H1 (cell line): ENCODE results near the gene PTPRT.

Experiments used
- ATF3 ChIP-seq: IDR thresholded peaks from 2 replicates; pipeline ENCODE4 v1.6.1; 2011; ENCODE audit warnings: low read depth, mild to moderate bottlenecking, low read length; ENCODE audit not compliant: insufficient read depth
- CTCF ChIP-seq, 3 experiments: IDR thresholded peaks; 1 replicate in 2 of 3; 2 replicates in 1 of 3; pipeline versions ENCODE4 v1.5.1 to v1.6.1; 2011; ENCODE audit warnings: low read length in 3 of 3, mild to moderate bottlenecking in 3 of 3, inconsistent platforms in 2 of 3, low read depth in 1 of 3, moderate library complexity in 1 of 3; ENCODE audit not compliant: insufficient read depth in 1 of 3; ENCODE audit errors: control extremely low read depth in 1 of 3
- POLR2AphosphoS5 ChIP-seq: IDR thresholded peaks from 2 replicates; pipeline ENCODE4 v1.6.1; 2011; ENCODE audit warnings: low read depth, low read length
- RAD21 ChIP-seq, 2 experiments: IDR thresholded peaks in 1 of 2; conservative IDR thresholded peaks in 1 of 2; 2 replicates each; pipeline ENCODE4 v1.6.1; 2011; ENCODE audit warnings: low read depth in 2 of 2, low read length in 2 of 2, improper control_type of control experiment in 1 of 2, inconsistent platforms in 1 of 2, mild to moderate bottlenecking in 1 of 2, moderate library complexity in 1 of 2
- RFX5 ChIP-seq: IDR thresholded peaks from 2 replicates; pipeline ENCODE4 v1.6.1; 2011; ENCODE audit warnings: low read depth, low read length, improper control_type of control experiment, borderline replicate concordance
- USF2 ChIP-seq: IDR thresholded peaks from 2 replicates; pipeline ENCODE4 v1.6.1; 2011; ENCODE audit warnings: low read length, improper control_type of control experiment

- TF ChIP-seq RAD21 (IDR thresholded peaks at IDR 0.05 in 1 of 2, conservative IDR thresholded peaks at IDR 0.05 in 1 of 2; ENCODE audit: low read depth in 2 of 2, low read length in 2 of 2) (no peak), POLR2AphosphoS5 (no peak), RFX5 (no peak), ATF3 (no peak), USF2 (no peak), CTCF (IDR thresholded peaks at IDR 0.05; ENCODE audit: control extremely low read depth in 1 of 3, insufficient read depth in 1 of 3, low read depth in 1 of 3, low read length in 3 of 3) (no peak)
Observed at GRCh38 chr20:42735539-42735938, 454.2 kb downstream of the PTPRT start.
